Smooth muscle cell (in vitro differentiated cells): ENCODE results near the gene SAP30. TPM values are rescaled to one million over a fixed set of nuclear protein-coding genes. Genes with fewer than 3 reads are reported as not detected.
A peak's percentile ranks its signal among the peaks of the same experiment; 100 is the strongest.

Experiments
- DNase-seq: peaks from one replicate; lab custom pipeline; 2025; ENCODE audit not compliant: unreplicated experiment; lab: John Stamatoyannopoulos, UW
- H2AFZ ChIP-seq: fragments of 200-600 bp; sonication (generic); 2 replicates; pipeline ENCODE4 v1.6.0; 2016; ENCODE audit warnings: antibody characterized with exemption, low read depth, mild to moderate bottlenecking
- H3F3A ChIP-seq: fragments of 200-600 bp; sonication (generic); 2 replicates; pipeline ENCODE4 v1.6.0; 2017; ENCODE audit warnings: antibody characterized with exemption, low read depth
- H3K27ac ChIP-seq: fragments of 200-600 bp; sonication (generic); 2 replicates; pipeline ENCODE4 v1.5.1; 2016; ENCODE audit warnings: low read depth, mild to moderate bottlenecking
- H3K27me3 ChIP-seq: fragments of 200-600 bp; sonication (generic); 2 replicates; pipeline ENCODE4 v1.6.1; 2016; ENCODE audit warnings: low read depth, mild to moderate bottlenecking
- H3K36me3 ChIP-seq: fragments of 200-600 bp; sonication (generic); 2 replicates; pipeline ENCODE4 v1.5.1; 2016; ENCODE audit warnings: low read depth
- H3K4me1 ChIP-seq: fragments of 200-600 bp; sonication (generic); 2 replicates; pipeline ENCODE4 v1.5.1; 2016; ENCODE audit warnings: low read depth
- H3K4me2 ChIP-seq: fragments of 200-600 bp; sonication (generic); 2 replicates; pipeline ENCODE4 v1.6.0; 2016; ENCODE audit warnings: mild to moderate bottlenecking
- H3K4me3 ChIP-seq: fragments of 200-600 bp; sonication (generic); 2 replicates; pipeline ENCODE4 v1.5.1; 2016; ENCODE audit warnings: mild to moderate bottlenecking
- H3K79me2 ChIP-seq: fragments of 200-600 bp; sonication (generic); 2 replicates; pipeline ENCODE4 v1.6.0; 2016; ENCODE audit warnings: low read depth, mild to moderate bottlenecking
- H3K9ac ChIP-seq: fragments of 200-600 bp; sonication (generic); 2 replicates; pipeline ENCODE4 v1.6.0; 2016; ENCODE audit warnings: low read depth
- H3K9me3 ChIP-seq: fragments of 200-600 bp; sonication (generic); replicated peaks from 2 replicates; pipeline ENCODE4 v1.5.1; 2016; ENCODE audit warnings: low read depth
- H4K20me1 ChIP-seq: fragments of 200-600 bp; sonication (generic); 2 replicates; pipeline ENCODE4 v1.6.0; 2016; ENCODE audit warnings: low read depth
- WGBS: methylation state at CpG from one replicate; pipeline ENCODE4 v1.1.7; 2016; ENCODE audit warnings: low lambda C conversion rate; 5-methylcytosine and 5-hydroxymethylcytosine counted together
- polyA plus RNA-seq: library from polyadenylated mRNA; unstranded; fragments of >200 nt; fragmentation: Nextera tagmentation; extraction: Ambion mirVana; gene quantifications from 2 replicates; pipeline ENCODE4 v1.2.1, GENCODE V29; 2016
- total RNA-seq: library from RNA; depleted of rRNA; stranded (reverse); fragments of >200 nt; gene quantifications from 2 replicates; pipeline ENCODE4 v1.2.3, GENCODE V29; 2014
- TF ChIP-seq, protein P1 (sequence below): fragments of 200-600 bp; sonication (generic); IDR thresholded peaks from 2 replicates; pipeline ENCODE4 v1.5.1; 2017; ENCODE audit warnings: borderline replicate concordance, mild to moderate bottlenecking, antibody characterized with exemption; ENCODE audit not compliant: insufficient read depth, poor library complexity, severe bottlenecking

Gene SAP30
- total and polyA plus RNA-seq, 2 experiments from 2014 or later = 18.6 to 35.2 TPM

DNA sequence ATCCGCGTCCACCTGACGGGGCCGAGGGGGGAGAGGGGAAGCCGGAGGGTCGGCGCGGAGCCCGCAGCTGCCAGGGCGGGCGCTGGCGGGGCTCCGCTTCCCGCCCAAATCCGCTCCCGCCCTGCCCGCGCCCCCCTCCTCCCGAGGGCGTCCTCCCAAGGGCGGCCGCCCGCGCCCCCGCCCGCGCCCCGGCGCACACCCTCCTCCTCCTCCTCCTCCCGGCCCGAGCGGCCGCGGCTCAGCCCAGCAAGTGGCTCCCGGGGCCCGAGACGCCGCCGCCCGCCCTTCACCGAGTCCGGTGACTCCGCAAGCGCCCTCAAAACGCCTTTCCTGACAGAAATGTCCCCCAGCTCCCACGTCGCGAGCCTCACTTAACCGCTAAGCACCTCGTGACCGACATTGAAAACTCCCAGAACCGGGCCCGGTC lies 37.1 kb upstream of the SAP30 start:
- peaks cover 5% of the 10 kb centered on the region for H3K36me3 ChIP-seq
- peaks cover 39% of the 10 kb centered on the region for H3K79me2 ChIP-seq
- peak overlapping the region; percentile 92 for H3K4me2 ChIP-seq
- peak overlapping the region; percentile 86 for H3K27ac ChIP-seq
- no peaks in the 10 kb centered on the region for H3K9me3 ChIP-seq
- 2% methylated on average over 11 of the region's 53 CpGs for WGBS
- H3K4me3 ChIP-seq = peak overlapping the region; percentile 82
- H3K9ac ChIP-seq = peak overlapping the region; percentile 86
- peaks cover 9% of the 10 kb centered on the region for H4K20me1 ChIP-seq
- H3F3A ChIP-seq = peaks cover 14% of the 10 kb centered on the region
- no peak for DNase-seq
- no peaks in the 10 kb centered on the region for H3K27me3 ChIP-seq
- TF ChIP-seq, protein P1, sequence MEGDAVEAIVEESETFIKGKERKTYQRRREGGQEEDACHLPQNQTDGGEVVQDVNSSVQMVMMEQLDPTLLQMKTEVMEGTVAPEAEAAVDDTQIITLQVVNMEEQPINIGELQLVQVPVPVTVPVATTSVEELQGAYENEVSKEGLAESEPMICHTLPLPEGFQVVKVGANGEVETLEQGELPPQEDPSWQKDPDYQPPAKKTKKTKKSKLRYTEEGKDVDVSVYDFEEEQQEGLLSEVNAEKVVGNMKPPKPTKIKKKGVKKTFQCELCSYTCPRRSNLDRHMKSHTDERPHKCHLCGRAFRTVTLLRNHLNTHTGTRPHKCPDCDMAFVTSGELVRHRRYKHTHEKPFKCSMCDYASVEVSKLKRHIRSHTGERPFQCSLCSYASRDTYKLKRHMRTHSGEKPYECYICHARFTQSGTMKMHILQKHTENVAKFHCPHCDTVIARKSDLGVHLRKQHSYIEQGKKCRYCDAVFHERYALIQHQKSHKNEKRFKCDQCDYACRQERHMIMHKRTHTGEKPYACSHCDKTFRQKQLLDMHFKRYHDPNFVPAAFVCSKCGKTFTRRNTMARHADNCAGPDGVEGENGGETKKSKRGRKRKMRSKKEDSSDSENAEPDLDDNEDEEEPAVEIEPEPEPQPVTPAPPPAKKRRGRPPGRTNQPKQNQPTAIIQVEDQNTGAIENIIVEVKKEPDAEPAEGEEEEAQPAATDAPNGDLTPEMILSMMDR = no peak
- peak overlapping the region; percentile 85 for H2AFZ ChIP-seq
- peaks cover 35% of the 10 kb centered on the region for H3K4me1 ChIP-seq

- peak within 1 kb of the TSS; percentile 92 for H3K4me2 ChIP-seq
- peak within 1 kb of the TSS; percentile 93 for H2AFZ ChIP-seq
- H3K27me3 ChIP-seq = no peaks in the 10 kb centered on the region
- no peaks in the 10 kb centered on the region for H3K9me3 ChIP-seq
- peaks cover 14% of the 10 kb centered on the region for H3F3A ChIP-seq
- peaks cover 39% of the 10 kb centered on the region for H3K79me2 ChIP-seq
- TF ChIP-seq, protein P1 = no peak
- peaks cover 5% of the 10 kb centered on the region for H3K36me3 ChIP-seq
- H3K4me3 ChIP-seq = peak within 1 kb of the TSS; percentile 82
- peak within 1 kb of the TSS; percentile 86 for H3K9ac ChIP-seq
- H3K27ac ChIP-seq = peak within 1 kb of the TSS; percentile 86
- peaks cover 35% of the 10 kb centered on the region for H3K4me1 ChIP-seq
- WGBS = under 1% methylated on average over 59 of the region's 61 CpGs
- peak; percentile 97 for DNase-seq
- H4K20me1 ChIP-seq = peaks cover 9% of the 10 kb centered on the region
Measured at GRCh38 chr4:173334085-173334890, 36.5 kb upstream of the SAP30 start, which contains the start of gene HMGB2. Gene HMGB2, minus strand, starts transcription at chr4:173334358. Its CDS starts 709 bp downstream, at chr4:173333649.

- H3K4me1 ChIP-seq = peaks cover 35% of the 10 kb centered on the region
- TF ChIP-seq, protein P1 = no peak
- DNase-seq = peak; percentile 49
- WGBS = 2% methylated on average over 43 of the region's 52 CpGs
- H2AFZ ChIP-seq = peak overlapping the region; percentile 93
- H3K36me3 ChIP-seq = peaks cover 5% of the 10 kb centered on the region
- no peaks in the 10 kb centered on the region for H3K9me3 ChIP-seq
- no peaks in the 10 kb centered on the region for H3K27me3 ChIP-seq
- peaks cover 37% of the 10 kb centered on the region for H3K79me2 ChIP-seq
- peak overlapping the region; percentile 90 for H3K4me2 ChIP-seq
- peaks cover 14% of the 10 kb centered on the region for H3F3A ChIP-seq
- peak overlapping the region; percentile 31 for H3K27ac ChIP-seq
- peaks cover 9% of the 10 kb centered on the region for H4K20me1 ChIP-seq
- H3K4me3 ChIP-seq = peak overlapping the region; percentile 82
- H3K9ac ChIP-seq = peak overlapping the region; percentile 54
Measured at GRCh38 chr4:173334891-173335752, 35.6 kb upstream of the SAP30 start.
